GM18520 (cell line): ENCODE measurements around the gene GATAD1.
"Not testable (repeated sequence)": the region's sequence is repeated elsewhere in the genome, so short reads cannot be mapped to it uniquely, and the experiment has no call there.

ENCODE experiments used
- ATAC-seq: cut with Tn5 transposase; IDR thresholded peaks from one replicate; pipeline ENCODE4 v1.9.1; 2021; ENCODE audit not compliant: unreplicated experiment

The GATAD1 gene

GRCh38 chr7:92447345-92448204, at the start of gene GATAD1:
TSS of gene GATAD1 (plus strand) at chr7:92447482. CDS start at chr7:92447730, 248 bp downstream.
- ATAC-seq: peak; percentile 82

GRCh38 chr7:92397542-92397941, 49.7 kb upstream of the GATAD1 start:
- ATAC-seq: no peak

- no peak for ATAC-seq
These were observed 47.3 kb upstream of the GATAD1 start for GRCh38 chr7:92400013-92400412.

GRCh38 chr7:92402920-92403759, 44.1 kb upstream of the GATAD1 start:
- ATAC-seq: no peak

- no peak for ATAC-seq
These were observed 43.6 kb upstream of the GATAD1 start for GRCh38 chr7:92403760-92404074.

GRCh38 chr7:92404170-92404614, 43.1 kb upstream of the GATAD1 start:
- ATAC-seq: no peak

- no peak for ATAC-seq
These were observed 37.9 kb upstream of the GATAD1 start for GRCh38 chr7:92409357-92409756.

- ATAC-seq: not testable (repeated sequence)
These were observed 37.1 kb upstream of the GATAD1 start for GRCh38 chr7:92410162-92410561.

GRCh38 chr7:92412745-92413144, 34.5 kb upstream of the GATAD1 start:
- no peak for ATAC-seq

- ATAC-seq: no peak
These were observed 33.7 kb upstream of the GATAD1 start for GRCh38 chr7:92413550-92413949.

- no peak for ATAC-seq
These were observed 32.1 kb upstream of the GATAD1 start for GRCh38 chr7:92415225-92415624.

- no peak for ATAC-seq
These were observed 29.4 kb upstream of the GATAD1 start for GRCh38 chr7:92417913-92418312.

- no peak for ATAC-seq
These were observed 25.4 kb upstream of the GATAD1 start for GRCh38 chr7:92421676-92422435.

GRCh38 chr7:92422926-92423325, 24.4 kb upstream of the GATAD1 start:
- ATAC-seq: no peak

- ATAC-seq: no peak
These were observed 23.6 kb upstream of the GATAD1 start for GRCh38 chr7:92423710-92424131.

GRCh38 chr7:92425311-92425947, 21.9 kb upstream of the GATAD1 start:
- no peak for ATAC-seq

- no peak for ATAC-seq
These were observed 20.1 kb upstream of the GATAD1 start for GRCh38 chr7:92427193-92427592.

- ATAC-seq: no peak
These were observed 14.9 kb upstream of the GATAD1 start for GRCh38 chr7:92432299-92432946.

GRCh38 chr7:92433019-92433418, 14.3 kb upstream of the GATAD1 start:
- ATAC-seq: no peak

GRCh38 chr7:92435542-92435941, 11.7 kb upstream of the GATAD1 start:
- no peak for ATAC-seq
